Measurements from ENCODE around the gene TMEM107.

TMEM107 gene

GRCh38 chr17:8189041-8189710, 13.0 kb upstream of the TMEM107 start (continued):
- peak; percentile 18; the same call in 1 of the 2 replicates for TF ChIP-seq BCL11A (tag by site-specific recombination; IDR thresholded peaks at IDR 0.05; ENCODE audit: low read depth)
- no peak for TF ChIP-seq ZNF621 (tag by site-specific recombination; IDR thresholded peaks at IDR 0.05)
- no peak for TF ChIP-seq ZNF324 (tag by site-specific recombination; IDR thresholded peaks at IDR 0.05)
- no peak for TF ChIP-seq ZSCAN18 (tag by site-specific recombination; IDR thresholded peaks at IDR 0.05)
- TF ChIP-seq ZNF529 (tag by site-specific recombination; IDR thresholded peaks at IDR 0.05; ENCODE audit: insufficient replicate concordance): no peak
- no peak for TF ChIP-seq ZNF26 (tag by site-specific recombination; IDR thresholded peaks at IDR 0.05)
- TF ChIP-seq ZNF513 (tag by site-specific recombination; IDR thresholded peaks at IDR 0.05): no peak
- no peak for TF ChIP-seq ZNF670 (tag by site-specific recombination; IDR thresholded peaks at IDR 0.05; ENCODE audit: low read depth)
- no peak for TF ChIP-seq KLF16 (tag by site-specific recombination; IDR thresholded peaks at IDR 0.05)
- no peak for TF ChIP-seq MEIS1 (CRISPR knock-in tag; IDR thresholded peaks at IDR 0.05; ENCODE audit: borderline replicate concordance)
- TF ChIP-seq ZNF416 (tag by site-specific recombination; IDR thresholded peaks at IDR 0.05): no peak
- TF ChIP-seq ZNF561 (tag by site-specific recombination; IDR thresholded peaks at IDR 0.05; ENCODE audit: borderline replicate concordance): no peak
- TF ChIP-seq ZNF596 (tag by site-specific recombination; IDR thresholded peaks at IDR 0.05): no peak
- no peak for TF ChIP-seq ZNF214 (tag by site-specific recombination; IDR thresholded peaks at IDR 0.05; ENCODE audit: borderline replicate concordance)
- no peak for TF ChIP-seq GLI2 (tag by site-specific recombination; IDR thresholded peaks at IDR 0.05; ENCODE audit: borderline replicate concordance, low read depth)
- TF ChIP-seq ZNF449 (tag by site-specific recombination; IDR thresholded peaks at IDR 0.05): no peak
- TF ChIP-seq ZNF24 (tag by site-specific recombination; IDR thresholded peaks at IDR 0.05): no peak
- TF ChIP-seq ZNF518A (tag by site-specific recombination; conservative IDR thresholded peaks at IDR 0.05; ENCODE audit: low read depth): no peak
- TF ChIP-seq IKZF3 (tag by site-specific recombination; IDR thresholded peaks at IDR 0.05): no peak
- no peak for TF ChIP-seq ZNF23 (tag by site-specific recombination; IDR thresholded peaks at IDR 0.05; ENCODE audit: borderline replicate concordance)
- TF ChIP-seq SETDB1 (IDR thresholded peaks at IDR 0.05; ENCODE audit: insufficient read length, low read length): no peak
- TF ChIP-seq HIC1 (tag by site-specific recombination; IDR thresholded peaks at IDR 0.05): no peak
- TF ChIP-seq ZFHX2 (tag by site-specific recombination; conservative IDR thresholded peaks at IDR 0.05): peak; percentile 42
